Esophagus (tissue), 2 donors: ENCODE data around the gene TECTB. TPM values are rescaled to one million over a fixed set of nuclear protein-coding genes. Genes with fewer than 3 reads are reported as not detected.

Source experiments
- H3K27ac ChIP-seq, 2 donors: one replicate each; pipeline ENCODE4 v1.5.1; 2013; ENCODE audit warnings: low read depth in 2 of 2, mild to moderate bottlenecking in 2 of 2, inconsistent platforms in 1 of 2, low read length in 1 of 2, moderate library complexity in 1 of 2
- H3K27me3 ChIP-seq, 2 donors: one replicate each; pipeline ENCODE4 v1.6.1; 2013; ENCODE audit warnings: low read length in 2 of 2, control low read depth in 1 of 2, mild to moderate bottlenecking in 1 of 2; ENCODE audit not compliant: insufficient read depth in 2 of 2, control insufficient read depth in 1 of 2
- H3K36me3 ChIP-seq, 2 donors: one replicate each; pipeline ENCODE4 v1.6.1; 2013; ENCODE audit warnings: low read length in 1 of 2; ENCODE audit not compliant: control insufficient read depth in 2 of 2, insufficient read depth in 2 of 2
- H3K4me1 ChIP-seq, 2 donors: one replicate each; pipeline ENCODE4 v1.6.1; 2013; ENCODE audit warnings: low read length in 1 of 2; ENCODE audit not compliant: control insufficient read depth in 2 of 2, insufficient read depth in 2 of 2
- H3K4me3 ChIP-seq, 2 donors: one replicate each; pipeline ENCODE4 v1.5.1; 2013; ENCODE audit warnings: low read length in 2 of 2, mild to moderate bottlenecking in 2 of 2, low read depth in 1 of 2, moderate library complexity in 1 of 2
- H3K9me3 ChIP-seq, 2 donors: one replicate each; pipeline ENCODE4 v1.6.1; 2013; ENCODE audit warnings: mild to moderate bottlenecking in 2 of 2, low read depth in 1 of 2, low read length in 1 of 2, moderate library complexity in 1 of 2; ENCODE audit not compliant: control insufficient read depth in 2 of 2, insufficient read depth in 1 of 2
- WGBS, 2 donors: extraction: QIAGEN DNeasy Blood & Tissue Kit; methylation state at CpG; one replicate each; pipeline ENCODE4 v1.1.7; 2013; 5-methylcytosine and 5-hydroxymethylcytosine counted together
- polyA plus RNA-seq, 2 donors: library from polyadenylated mRNA; stranded (reverse); fragments of 200-250 nt; gene quantifications; one replicate each; pipeline ENCODE4 v1.2.3, GENCODE V29; 2013
- donor health status: healthy with polysubstance abuse.
- donor health status: Bipolar disorder and iron deficiency.

Gene TECTB
- polyA plus RNA-seq, 2 donors = not detected

- no peaks in the 10 kb centered on the region for H3K9me3 ChIP-seq
- H3K4me3 ChIP-seq = no peak overlapping the region
- H3K27ac ChIP-seq = no peak overlapping the region
- H3K4me1 ChIP-seq = no peaks in the 10 kb centered on the region
- H3K27me3 ChIP-seq = no peaks in the 10 kb centered on the region
- H3K36me3 ChIP-seq = no peaks in the 10 kb centered on the region
- 60 to 63% methylated on average over 5 of the region's 5 CpGs for WGBS, 2 donors
Observed at GRCh38 chr10:112336556-112337201, 53.5 kb downstream of the TECTB start.

- no peaks in the 10 kb centered on the region for H3K9me3 ChIP-seq
- H3K4me3 ChIP-seq = no peak overlapping the region
- H3K36me3 ChIP-seq = no peaks in the 10 kb centered on the region
- H3K27ac ChIP-seq = no peak overlapping the region
- 80 to 84% methylated on average over 3 of the region's 3 CpGs for WGBS, 2 donors
- H3K4me1 ChIP-seq = no peaks in the 10 kb centered on the region
- H3K27me3 ChIP-seq = no peaks in the 10 kb centered on the region
Observed at GRCh38 chr10:112338957-112339356, 55.8 kb downstream of the TECTB start.

GRCh38 chr10:112340601-112341000 is 57.4 kb downstream of the TECTB start:
- Histone ChIP-seq H3K27ac (no peak overlapping the region), H3K9me3 (no peaks in the 10 kb centered on the region), H3K27me3 (no peaks in the 10 kb centered on the region), H3K4me3 (no peak overlapping the region), H3K36me3 (no peaks in the 10 kb centered on the region), H3K4me1 (no peaks in the 10 kb centered on the region)
- 79 to 93% methylated on average over 2 of the region's 2 CpGs for WGBS, 2 donors

- Histone ChIP-seq H3K36me3 (no peaks in the 10 kb centered on the region), H3K9me3 (no peaks in the 10 kb centered on the region), H3K27me3 (no peaks in the 10 kb centered on the region), H3K4me1 (no peaks in the 10 kb centered on the region), H3K4me3 (no peak overlapping the region), H3K27ac (no peak overlapping the region)
- 57 to 59% methylated on average over 5 of the region's 5 CpGs for WGBS, 2 donors
Observed at GRCh38 chr10:112343056-112343806, 60.0 kb downstream of the TECTB start.

GRCh38 chr10:112344261-112344660 is 61.1 kb downstream of the TECTB start:
- H3K9me3 ChIP-seq = no peaks in the 10 kb centered on the region
- no peak overlapping the region for H3K4me3 ChIP-seq
- no peaks in the 10 kb centered on the region for H3K4me1 ChIP-seq
- H3K27me3 ChIP-seq = no peaks in the 10 kb centered on the region
- H3K27ac ChIP-seq = no peak overlapping the region
- WGBS, 2 donors = 76 to 80% methylated on average over 6 of the region's 6 CpGs
- no peaks in the 10 kb centered on the region for H3K36me3 ChIP-seq

- Histone ChIP-seq H3K4me1 (no peaks in the 10 kb centered on the region), H3K27me3 (no peaks in the 10 kb centered on the region), H3K36me3 (no peaks in the 10 kb centered on the region), H3K9me3 (no peaks in the 10 kb centered on the region), H3K27ac (no peak overlapping the region), H3K4me3 (no peak overlapping the region)
- 52 to 88% methylated on average over 3 of the region's 3 CpGs for WGBS, 2 donors
Observed at GRCh38 chr10:112345202-112345601, 62.0 kb downstream of the TECTB start.

GRCh38 chr10:112345743-112346142 is 62.5 kb downstream of the TECTB start:
- no peaks in the 10 kb centered on the region for H3K9me3 ChIP-seq
- 93 to 95% methylated on average over 9 of the region's 9 CpGs for WGBS, 2 donors
- H3K27me3 ChIP-seq = no peaks in the 10 kb centered on the region

GRCh38 chr10:112346774-112347173 is 63.6 kb downstream of the TECTB start:
- Histone ChIP-seq H3K9me3 (no peaks in the 10 kb centered on the region), H3K4me1 (no peaks in the 10 kb centered on the region), H3K36me3 (no peaks in the 10 kb centered on the region), H3K4me3 (no peak overlapping the region), H3K27ac (no peak overlapping the region), H3K27me3 (no peaks in the 10 kb centered on the region)
- 85 to 89% methylated on average over 5 of the region's 5 CpGs for WGBS, 2 donors

More at GRCh38 chr10:112345743-112346142, 62.5 kb downstream of the TECTB start:
- Histone ChIP-seq H3K4me1 (no peaks in the 10 kb centered on the region), H3K4me3 (no peak overlapping the region), H3K27ac (no peak overlapping the region), H3K36me3 (no peaks in the 10 kb centered on the region)

- 81 to 82% methylated on average over 12 of the region's 12 CpGs for WGBS, 2 donors
- H3K27ac ChIP-seq = no peak overlapping the region
- no peaks in the 10 kb centered on the region for H3K9me3 ChIP-seq
- no peaks in the 10 kb centered on the region for H3K27me3 ChIP-seq
- no peaks in the 10 kb centered on the region for H3K36me3 ChIP-seq
- no peak overlapping the region for H3K4me3 ChIP-seq
- no peaks in the 10 kb centered on the region for H3K4me1 ChIP-seq
Observed at GRCh38 chr10:112347709-112348671, 64.8 kb downstream of the TECTB start.
